ENCODE results near the gene SETBP1. TPM values are rescaled to one million over a fixed set of nuclear protein-coding genes. Genes with fewer than 3 reads are reported as not detected.

The SETBP1 gene
- total RNA-seq, 1 experiment from 2014 or later: 0.23 TPM

DNA sequence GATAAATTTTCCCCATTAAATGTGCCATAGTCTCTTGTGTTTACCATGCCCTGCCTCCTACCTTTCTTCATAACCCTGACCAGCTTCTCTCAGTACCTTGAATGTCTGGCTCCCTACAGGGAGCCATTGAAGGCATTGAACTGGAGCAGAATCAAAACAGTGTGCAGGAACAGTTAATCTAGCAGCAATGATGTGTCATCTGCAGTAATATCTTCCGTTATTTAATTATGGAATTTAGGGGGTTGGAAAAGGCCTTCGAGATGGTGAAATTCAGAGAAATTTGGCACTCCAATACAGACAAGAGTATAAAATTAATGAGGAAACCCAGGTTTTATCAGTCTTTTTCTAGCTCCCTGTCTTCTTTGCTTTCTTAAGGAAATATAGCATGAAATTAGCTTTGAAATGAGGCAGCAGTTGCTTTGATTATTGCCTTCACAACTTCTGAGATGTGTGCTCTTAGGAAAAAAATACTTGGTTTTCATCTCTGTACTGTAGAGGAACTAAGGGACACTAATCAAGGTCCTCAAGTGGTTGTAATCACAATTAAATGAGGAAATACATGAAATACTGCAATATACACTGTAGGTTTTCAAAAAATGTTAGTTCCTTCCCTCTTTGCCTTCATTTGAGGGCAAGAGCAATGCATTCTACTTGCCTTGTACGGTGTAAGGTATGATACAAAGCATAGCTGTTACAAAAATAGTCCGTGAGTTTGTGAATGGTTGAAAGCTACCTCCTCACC is 369.1 kb downstream of the SETBP1 start:
- POLR2A ChIA-PET: no interaction called here
- TF ChIP-seq, protein P1, sequence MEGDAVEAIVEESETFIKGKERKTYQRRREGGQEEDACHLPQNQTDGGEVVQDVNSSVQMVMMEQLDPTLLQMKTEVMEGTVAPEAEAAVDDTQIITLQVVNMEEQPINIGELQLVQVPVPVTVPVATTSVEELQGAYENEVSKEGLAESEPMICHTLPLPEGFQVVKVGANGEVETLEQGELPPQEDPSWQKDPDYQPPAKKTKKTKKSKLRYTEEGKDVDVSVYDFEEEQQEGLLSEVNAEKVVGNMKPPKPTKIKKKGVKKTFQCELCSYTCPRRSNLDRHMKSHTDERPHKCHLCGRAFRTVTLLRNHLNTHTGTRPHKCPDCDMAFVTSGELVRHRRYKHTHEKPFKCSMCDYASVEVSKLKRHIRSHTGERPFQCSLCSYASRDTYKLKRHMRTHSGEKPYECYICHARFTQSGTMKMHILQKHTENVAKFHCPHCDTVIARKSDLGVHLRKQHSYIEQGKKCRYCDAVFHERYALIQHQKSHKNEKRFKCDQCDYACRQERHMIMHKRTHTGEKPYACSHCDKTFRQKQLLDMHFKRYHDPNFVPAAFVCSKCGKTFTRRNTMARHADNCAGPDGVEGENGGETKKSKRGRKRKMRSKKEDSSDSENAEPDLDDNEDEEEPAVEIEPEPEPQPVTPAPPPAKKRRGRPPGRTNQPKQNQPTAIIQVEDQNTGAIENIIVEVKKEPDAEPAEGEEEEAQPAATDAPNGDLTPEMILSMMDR (IDR thresholded peaks at IDR 0.05): no peak
- no peak for TF ChIP-seq TCF7L2 (IDR thresholded peaks at IDR 0.05; ENCODE audit: low read depth, low read length)
- no peak for TF ChIP-seq POLR2AphosphoS5 (IDR thresholded peaks at IDR 0.05; ENCODE audit: low read depth, low read length)
- TF ChIP-seq, protein P2, sequence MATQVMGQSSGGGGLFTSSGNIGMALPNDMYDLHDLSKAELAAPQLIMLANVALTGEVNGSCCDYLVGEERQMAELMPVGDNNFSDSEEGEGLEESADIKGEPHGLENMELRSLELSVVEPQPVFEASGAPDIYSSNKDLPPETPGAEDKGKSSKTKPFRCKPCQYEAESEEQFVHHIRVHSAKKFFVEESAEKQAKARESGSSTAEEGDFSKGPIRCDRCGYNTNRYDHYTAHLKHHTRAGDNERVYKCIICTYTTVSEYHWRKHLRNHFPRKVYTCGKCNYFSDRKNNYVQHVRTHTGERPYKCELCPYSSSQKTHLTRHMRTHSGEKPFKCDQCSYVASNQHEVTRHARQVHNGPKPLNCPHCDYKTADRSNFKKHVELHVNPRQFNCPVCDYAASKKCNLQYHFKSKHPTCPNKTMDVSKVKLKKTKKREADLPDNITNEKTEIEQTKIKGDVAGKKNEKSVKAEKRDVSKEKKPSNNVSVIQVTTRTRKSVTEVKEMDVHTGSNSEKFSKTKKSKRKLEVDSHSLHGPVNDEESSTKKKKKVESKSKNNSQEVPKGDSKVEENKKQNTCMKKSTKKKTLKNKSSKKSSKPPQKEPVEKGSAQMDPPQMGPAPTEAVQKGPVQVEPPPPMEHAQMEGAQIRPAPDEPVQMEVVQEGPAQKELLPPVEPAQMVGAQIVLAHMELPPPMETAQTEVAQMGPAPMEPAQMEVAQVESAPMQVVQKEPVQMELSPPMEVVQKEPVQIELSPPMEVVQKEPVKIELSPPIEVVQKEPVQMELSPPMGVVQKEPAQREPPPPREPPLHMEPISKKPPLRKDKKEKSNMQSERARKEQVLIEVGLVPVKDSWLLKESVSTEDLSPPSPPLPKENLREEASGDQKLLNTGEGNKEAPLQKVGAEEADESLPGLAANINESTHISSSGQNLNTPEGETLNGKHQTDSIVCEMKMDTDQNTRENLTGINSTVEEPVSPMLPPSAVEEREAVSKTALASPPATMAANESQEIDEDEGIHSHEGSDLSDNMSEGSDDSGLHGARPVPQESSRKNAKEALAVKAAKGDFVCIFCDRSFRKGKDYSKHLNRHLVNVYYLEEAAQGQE (IDR thresholded peaks at IDR 0.05; ENCODE audit: insufficient read depth in 1 of 2, low read depth in 2 of 2, low read length in 1 of 2): no peak
- TF ChIP-seq SIN3A (IDR thresholded peaks at IDR 0.05; ENCODE audit: borderline replicate concordance, insufficient read depth, low read depth, low read length): no peak
- no TSS peak for BruUV-seq (replicated peaks)
- no peaks in the 10 kb centered on the region for H3K27me3 ChIP-seq (ENCODE audit: control insufficient read depth, insufficient read depth, low read length)
- no peaks in the 10 kb centered on the region for H3K36me3 ChIP-seq (ENCODE audit: control insufficient read depth, insufficient read depth, low read length)
- H3K4me1 ChIP-seq (ENCODE audit: control insufficient read depth, insufficient read depth, low read length): no peaks in the 10 kb centered on the region
- no peak overlapping the region for H3K27ac ChIP-seq (ENCODE audit: low read length)
- no peaks in the 10 kb centered on the region for H3K9me3 ChIP-seq (ENCODE audit: control insufficient read depth, insufficient read depth, low read depth, low read length)
- no peak for DNase-seq (ENCODE audit: low read depth, low spot score)
- intact Hi-C loops (cut with micrococcal nuclease; ENCODE audit: unreplicated experiment) (no loop called here), in situ Hi-C loops (cut with HindIII; ENCODE audit: low pct_unique_long_range_greater_than_20kb, low sequenced_read_pairs) (no loop called here)
- CTCF ChIA-PET: no interaction called here
- H3K4me3 ChIP-seq (ENCODE audit: low read depth in 2 of 2, low read length in 2 of 2): no peak overlapping the region
- no peak for ATAC-seq

DNA sequence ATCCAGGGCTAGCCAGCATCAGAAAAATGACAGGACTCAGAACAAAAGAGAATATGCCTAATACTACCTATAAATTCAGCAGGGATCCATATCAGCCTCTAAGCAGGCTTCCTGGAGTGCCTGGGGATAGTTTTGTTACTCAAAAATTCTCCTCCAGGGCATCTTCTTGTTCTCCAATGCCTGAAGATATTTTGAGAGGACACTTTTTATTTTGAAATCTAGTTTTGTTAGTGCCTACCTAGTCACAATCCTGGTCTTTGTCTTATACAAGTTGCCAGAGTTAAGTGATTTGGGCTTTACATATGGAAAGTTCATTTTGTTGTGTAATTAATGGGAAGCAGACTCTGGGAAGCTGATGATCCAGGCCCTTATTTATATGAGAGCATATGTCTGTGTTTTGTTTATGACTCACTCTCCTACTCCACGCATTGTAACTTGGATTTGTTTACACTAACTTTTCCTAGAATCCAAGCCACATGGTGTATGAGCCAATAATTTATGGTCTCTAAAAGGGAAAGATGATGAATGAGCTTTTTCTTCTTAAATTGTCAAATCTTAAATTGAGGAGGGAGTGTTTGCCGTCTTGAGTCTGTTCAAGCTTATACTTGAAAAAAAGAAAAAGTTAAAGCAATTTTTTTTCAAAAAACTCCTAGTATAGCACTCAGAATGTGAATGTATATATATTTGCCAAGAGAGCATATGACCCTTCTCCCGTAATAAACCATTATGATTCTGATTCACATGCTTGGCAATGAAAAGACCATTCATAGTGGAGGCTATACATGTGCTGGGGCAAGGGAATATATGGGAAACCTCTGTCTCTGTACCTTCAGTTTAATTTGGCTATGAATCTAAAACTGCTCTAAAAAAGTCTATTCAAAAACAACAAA is 370.3 kb downstream of the SETBP1 start:
- peak; percentile 32 for DNase-seq (ENCODE audit: low read depth, low spot score)
- BruUV-seq (replicated peaks): no TSS peak
- Histone ChIP-seq H3K4me3 (ENCODE audit: low read depth in 2 of 2, low read length in 2 of 2) (no peak overlapping the region), H3K36me3 (ENCODE audit: control insufficient read depth, insufficient read depth, low read length) (no peaks in the 10 kb centered on the region), H3K9me3 (ENCODE audit: control insufficient read depth, insufficient read depth, low read depth, low read length) (no peaks in the 10 kb centered on the region), H3K27ac (ENCODE audit: low read length) (no peak overlapping the region), H3K27me3 (ENCODE audit: control insufficient read depth, insufficient read depth, low read length) (no peaks in the 10 kb centered on the region), H3K4me1 (ENCODE audit: control insufficient read depth, insufficient read depth, low read length) (no peaks in the 10 kb centered on the region)
- intact Hi-C loops (cut with micrococcal nuclease; ENCODE audit: unreplicated experiment): no loop called here
- POLR2A ChIA-PET: no interaction called here
- ATAC-seq: no peak
- TF ChIP-seq, protein P1 (IDR thresholded peaks at IDR 0.05): no peak
- TF ChIP-seq TCF7L2 (IDR thresholded peaks at IDR 0.05; ENCODE audit: low read depth, low read length) (no peak), SIN3A (IDR thresholded peaks at IDR 0.05; ENCODE audit: borderline replicate concordance, insufficient read depth, low read depth, low read length) (no peak), POLR2AphosphoS5 (IDR thresholded peaks at IDR 0.05; ENCODE audit: low read depth, low read length) (no peak)
- TF ChIP-seq, protein P2 (IDR thresholded peaks at IDR 0.05; ENCODE audit: insufficient read depth in 1 of 2, low read depth in 2 of 2, low read length in 1 of 2): no peak
- in situ Hi-C loops (cut with HindIII; ENCODE audit: low pct_unique_long_range_greater_than_20kb, low sequenced_read_pairs): no loop called here
- CTCF ChIA-PET: no interaction called here
